ENCODE data around the gene SLC16A7. TPM values are rescaled to one million over a fixed set of nuclear protein-coding genes. Genes with fewer than 3 reads are reported as not detected.

Gene SLC16A7
- total and polyA plus RNA-seq, 10 of the 15 experiments (the other 5 are each of a cell fraction or from before 2014, with no cell fraction given): 1.5 to 12.9 (median 6.7) TPM

DNA sequence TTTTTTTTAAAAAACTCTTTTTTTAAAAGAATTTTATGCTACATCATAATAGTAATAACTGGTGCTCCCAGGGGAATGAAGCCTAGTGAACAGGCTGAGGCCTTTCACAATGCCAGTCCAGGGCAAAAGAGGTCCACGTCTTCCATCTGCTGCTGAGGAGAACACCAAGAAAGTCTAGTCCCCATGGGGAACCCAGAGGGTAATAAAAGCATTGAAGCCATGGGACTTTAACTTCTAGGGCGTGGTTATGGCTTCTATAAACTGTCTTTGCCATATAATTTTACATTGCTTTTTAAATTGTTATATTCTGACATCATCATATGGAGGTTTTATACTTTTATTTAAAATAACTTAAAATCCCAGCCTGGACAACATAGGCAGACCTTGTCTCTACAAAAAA is 64.3 kb downstream of the SLC16A7 start (continued):
- TF ChIP-seq MTA3 (IDR thresholded peaks at IDR 0.05; ENCODE audit: borderline replicate concordance, low read length) (no peak), KDM1A (IDR thresholded peaks at IDR 0.05; ENCODE audit: borderline replicate concordance) (no peak), ZBED1 (IDR thresholded peaks at IDR 0.05; ENCODE audit: borderline replicate concordance) (no peak)

DNA sequence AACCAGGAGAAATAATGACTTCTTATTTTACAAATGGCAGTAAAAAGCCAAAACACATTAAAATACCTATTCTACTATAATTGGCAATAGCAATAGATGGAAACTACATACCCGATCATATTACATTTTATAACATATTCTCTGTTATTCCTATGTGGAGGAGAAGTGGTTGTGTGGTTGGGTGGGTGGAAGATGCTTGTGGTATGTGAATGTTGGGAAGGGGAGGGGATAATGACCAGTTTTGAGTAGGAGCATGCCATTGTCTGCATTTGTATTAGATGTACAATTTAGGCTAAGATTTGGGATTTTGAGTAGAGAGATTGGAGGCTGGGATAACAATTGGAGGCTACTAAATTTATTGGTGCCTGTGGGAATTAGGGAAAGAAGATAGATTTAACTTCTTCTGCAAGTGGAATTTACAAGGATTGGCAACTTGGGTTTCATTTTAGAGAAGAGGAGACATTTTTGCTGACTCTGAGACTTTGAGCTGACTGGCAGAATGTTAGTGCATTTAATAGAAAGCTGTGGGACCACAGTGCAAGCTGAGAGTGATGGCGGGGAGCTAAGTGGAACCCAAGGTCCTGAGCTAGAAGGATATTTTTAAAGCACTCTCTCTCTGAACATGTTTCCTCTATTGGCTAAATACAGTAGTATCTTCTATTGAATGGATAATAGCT is 65.2 kb downstream of the SLC16A7 start:
- CTCF ChIA-PET: no interaction called here
- no peak for FAIRE-seq
- SMC1A ChIA-PET (ENCODE audit: uncharacterized antibody, unreplicated experiment): interaction anchor here (0.8 kb wide), 1 partner anchor 15 kb away, joined by 3 read pairs; no protein-coding TSS in a partner anchor

More for the DNA sequence above, 65.2 kb downstream of the SLC16A7 start:
- H3K4me2 ChIP-seq (ENCODE audit: control insufficient read depth, insufficient read depth): no peak overlapping the region
- H3K36me3 ChIP-seq (ENCODE audit: control insufficient read depth in 2 of 2, insufficient read depth in 2 of 2, low read length in 1 of 2): no peaks in the 10 kb centered on the region; a peak in 2 of 4 replicates
- 100% methylated on average over 2 of the region's 2 CpGs for WGBS (ENCODE audit: insufficient coverage, insufficient replicate concordance, low lambda C conversion rate, missing lambda C conversion rate)
- ChIA-PET POLR2A (no interaction called here), RAD21 (ENCODE audit: unreplicated experiment) (no interaction called here)
- TF ChIP-seq MYB (IDR thresholded peaks at IDR 0.05; ENCODE audit: borderline replicate concordance, low read depth, low read length): no peak
- TF ChIP-seq JUNB (IDR thresholded peaks at IDR 0.05): no peak
- TF ChIP-seq, protein P1, sequence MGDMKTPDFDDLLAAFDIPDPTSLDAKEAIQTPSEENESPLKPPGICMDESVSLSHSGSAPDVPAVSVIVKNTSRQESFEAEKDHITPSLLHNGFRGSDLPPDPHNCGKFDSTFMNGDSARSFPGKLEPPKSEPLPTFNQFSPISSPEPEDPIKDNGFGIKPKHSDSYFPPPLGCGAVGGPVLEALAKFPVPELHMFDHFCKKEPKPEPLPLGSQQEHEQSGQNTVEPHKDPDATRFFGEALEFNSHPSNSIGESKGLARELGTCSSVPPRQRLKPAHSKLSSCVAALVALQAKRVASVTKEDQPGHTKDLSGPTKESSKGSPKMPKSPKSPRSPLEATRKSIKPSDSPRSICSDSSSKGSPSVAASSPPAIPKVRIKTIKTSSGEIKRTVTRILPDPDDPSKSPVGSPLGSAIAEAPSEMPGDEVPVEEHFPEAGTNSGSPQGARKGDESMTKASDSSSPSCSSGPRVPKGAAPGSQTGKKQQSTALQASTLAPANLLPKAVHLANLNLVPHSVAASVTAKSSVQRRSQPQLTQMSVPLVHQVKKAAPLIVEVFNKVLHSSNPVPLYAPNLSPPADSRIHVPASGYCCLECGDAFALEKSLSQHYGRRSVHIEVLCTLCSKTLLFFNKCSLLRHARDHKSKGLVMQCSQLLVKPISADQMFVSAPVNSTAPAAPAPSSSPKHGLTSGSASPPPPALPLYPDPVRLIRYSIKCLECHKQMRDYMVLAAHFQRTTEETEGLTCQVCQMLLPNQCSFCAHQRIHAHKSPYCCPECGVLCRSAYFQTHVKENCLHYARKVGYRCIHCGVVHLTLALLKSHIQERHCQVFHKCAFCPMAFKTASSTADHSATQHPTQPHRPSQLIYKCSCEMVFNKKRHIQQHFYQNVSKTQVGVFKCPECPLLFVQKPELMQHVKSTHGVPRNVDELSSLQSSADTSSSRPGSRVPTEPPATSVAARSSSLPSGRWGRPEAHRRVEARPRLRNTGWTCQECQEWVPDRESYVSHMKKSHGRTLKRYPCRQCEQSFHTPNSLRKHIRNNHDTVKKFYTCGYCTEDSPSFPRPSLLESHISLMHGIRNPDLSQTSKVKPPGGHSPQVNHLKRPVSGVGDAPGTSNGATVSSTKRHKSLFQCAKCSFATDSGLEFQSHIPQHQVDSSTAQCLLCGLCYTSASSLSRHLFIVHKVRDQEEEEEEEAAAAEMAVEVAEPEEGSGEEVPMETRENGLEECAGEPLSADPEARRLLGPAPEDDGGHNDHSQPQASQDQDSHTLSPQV (IDR thresholded peaks at IDR 0.05): no peak
- TF ChIP-seq CHD2 (IDR thresholded peaks at IDR 0.05; ENCODE audit: borderline replicate concordance, low read depth, low read length): no peak
- TF ChIP-seq NFYA (IDR thresholded peaks at IDR 0.05; ENCODE audit: borderline replicate concordance, low read depth, low read length): no peak
- TF ChIP-seq, protein P2, sequence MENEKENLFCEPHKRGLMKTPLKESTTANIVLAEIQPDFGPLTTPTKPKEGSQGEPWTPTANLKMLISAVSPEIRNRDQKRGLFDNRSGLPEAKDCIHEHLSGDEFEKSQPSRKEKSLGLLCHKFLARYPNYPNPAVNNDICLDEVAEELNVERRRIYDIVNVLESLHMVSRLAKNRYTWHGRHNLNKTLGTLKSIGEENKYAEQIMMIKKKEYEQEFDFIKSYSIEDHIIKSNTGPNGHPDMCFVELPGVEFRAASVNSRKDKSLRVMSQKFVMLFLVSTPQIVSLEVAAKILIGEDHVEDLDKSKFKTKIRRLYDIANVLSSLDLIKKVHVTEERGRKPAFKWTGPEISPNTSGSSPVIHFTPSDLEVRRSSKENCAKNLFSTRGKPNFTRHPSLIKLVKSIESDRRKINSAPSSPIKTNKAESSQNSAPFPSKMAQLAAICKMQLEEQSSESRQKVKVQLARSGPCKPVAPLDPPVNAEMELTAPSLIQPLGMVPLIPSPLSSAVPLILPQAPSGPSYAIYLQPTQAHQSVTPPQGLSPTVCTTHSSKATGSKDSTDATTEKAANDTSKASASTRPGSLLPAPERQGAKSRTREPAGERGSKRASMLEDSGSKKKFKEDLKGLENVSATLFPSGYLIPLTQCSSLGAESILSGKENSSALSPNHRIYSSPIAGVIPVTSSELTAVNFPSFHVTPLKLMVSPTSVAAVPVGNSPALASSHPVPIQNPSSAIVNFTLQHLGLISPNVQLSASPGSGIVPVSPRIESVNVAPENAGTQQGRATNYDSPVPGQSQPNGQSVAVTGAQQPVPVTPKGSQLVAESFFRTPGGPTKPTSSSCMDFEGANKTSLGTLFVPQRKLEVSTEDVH (IDR thresholded peaks at IDR 0.05; ENCODE audit: low read depth, partially characterized antibody): no peak
- H3K27me3 ChIP-seq (replicated peaks in 1 of 2; ENCODE audit: control insufficient read depth in 2 of 2, insufficient read depth in 2 of 2, low read length in 1 of 2): no peaks in the 10 kb centered on the region
- H3K9ac ChIP-seq (ENCODE audit: control insufficient read depth, insufficient read depth, low read length): no peak overlapping the region
- H3K79me2 ChIP-seq (ENCODE audit: control insufficient read depth, insufficient read depth, low read length): no peaks in the 10 kb centered on the region
- in situ Hi-C loops (cut with MboI) (no loop called here), intact Hi-C loops (cut with micrococcal nuclease; ENCODE audit: unreplicated experiment) (no loop called here)
- H3K4me1 ChIP-seq (ENCODE audit: control insufficient read depth, insufficient read depth, low read length): no peaks in the 10 kb centered on the region
- DNase-seq (ENCODE audit: low read depth, low spot score): no peak
- no peaks in the 10 kb centered on the region for H3K9me3 ChIP-seq (replicated peaks; ENCODE audit: control insufficient read depth, insufficient read depth, low read length)
- no peak for ATAC-seq
- no TSS peak for BruUV-seq (replicated peaks)
- no peaks in the 10 kb centered on the region for H4K20me1 ChIP-seq (ENCODE audit: control insufficient read depth, insufficient read depth)
- H2AFZ ChIP-seq (ENCODE audit: control insufficient read depth, low read depth, low read length): no peak overlapping the region
- no peak overlapping the region for H3K27ac ChIP-seq (ENCODE audit: control insufficient read depth, insufficient read depth)
- H3K4me3 ChIP-seq: no peak overlapping the region
